ENCODE results near the gene GPR68. TPM values are rescaled to one million over a fixed set of nuclear protein-coding genes. Genes with fewer than 3 reads are reported as not detected.
"Not testable (repeated sequence)": the region's sequence is repeated elsewhere in the genome, so short reads cannot be mapped to it uniquely, and the experiment has no call there.

The GPR68 gene
- total RNA-seq, 1 donor from 2014 or later = 6.0 TPM

DNA sequence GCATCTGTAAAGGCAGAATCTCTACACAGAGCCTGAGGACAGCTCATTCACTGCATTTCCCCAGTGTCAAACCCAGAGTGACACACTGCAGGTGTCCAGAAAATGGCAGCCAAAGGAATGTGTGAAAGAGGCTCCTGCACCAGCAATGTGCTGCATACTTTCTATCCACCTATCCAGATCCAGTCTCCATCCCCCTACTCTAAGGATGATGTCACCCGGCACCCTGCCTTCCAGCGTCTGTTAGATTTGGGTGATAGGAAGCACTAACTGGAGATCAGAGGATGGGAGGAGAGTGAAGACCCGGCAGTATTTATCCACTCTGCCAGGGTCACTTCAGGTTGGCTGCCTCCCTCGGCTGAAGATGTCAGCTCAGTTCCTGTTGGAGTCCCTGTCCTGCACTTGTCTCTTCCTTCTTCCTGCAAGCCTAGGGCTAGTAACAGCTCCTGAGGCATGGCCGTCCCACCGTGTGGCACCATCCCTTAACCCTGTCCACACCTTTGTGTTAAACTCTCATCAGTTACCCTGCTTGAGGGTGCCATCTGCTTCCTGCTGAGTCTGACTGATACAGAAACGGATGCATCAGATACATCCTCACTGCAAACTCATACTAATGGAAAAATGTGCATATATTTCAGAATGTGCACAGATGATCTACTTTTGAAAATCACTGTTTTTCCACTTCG is 13.0 kb upstream of the GPR68 start:
- no peaks in the 10 kb centered on the region for H3K27me3 Mint-ChIP-seq (ENCODE audit: low read depth)
- peaks cover 4% of the 10 kb centered on the region for H3K9me3 Mint-ChIP-seq
- intact Hi-C loops (cut with micrococcal nuclease) = no loop called here
- H3K27ac Mint-ChIP-seq = peak overlapping the region; percentile 54
- H3K36me3 Mint-ChIP-seq (ENCODE audit: low read depth) = peaks cover 6% of the 10 kb centered on the region
- H3K4me3 Mint-ChIP-seq (ENCODE audit: low read depth) = no peak overlapping the region
- no peak for DNase-seq (ENCODE audit: low spot score)
- H3K4me1 Mint-ChIP-seq (ENCODE audit: low read depth) = peaks cover 50% of the 10 kb centered on the region

- Mint-ChIP-seq H3K9me3 (peaks cover 4% of the 10 kb centered on the region), H3K4me3 (ENCODE audit: low read depth) (no peak overlapping the region), H3K27ac (no peak overlapping the region), H3K36me3 (ENCODE audit: low read depth) (peaks cover 11% of the 10 kb centered on the region), H3K4me1 (ENCODE audit: low read depth) (peaks cover 56% of the 10 kb centered on the region), H3K27me3 (ENCODE audit: low read depth) (no peaks in the 10 kb centered on the region)
- intact Hi-C loops (cut with micrococcal nuclease) = no loop called here
- no peak for DNase-seq (ENCODE audit: low spot score)
Measured at GRCh38 chr14:91256661-91257060, 12.2 kb upstream of the GPR68 start.

- Mint-ChIP-seq H3K4me3 (ENCODE audit: low read depth) (peak overlapping the region; percentile 68), H3K27me3 (ENCODE audit: low read depth) (no peaks in the 10 kb centered on the region), H3K36me3 (ENCODE audit: low read depth) (peaks cover 18% of the 10 kb centered on the region), H3K27ac (peak overlapping the region; percentile 65), H3K4me1 (ENCODE audit: low read depth) (peaks cover 60% of the 10 kb centered on the region), H3K9me3 (no peaks in the 10 kb centered on the region)
- intact Hi-C loops (cut with micrococcal nuclease) = no loop called here
- DNase-seq (ENCODE audit: low spot score) = no peak
Measured at GRCh38 chr14:91255026-91255695, 10.7 kb upstream of the GPR68 start.

GRCh38 chr14:91254461-91254860 is 10.0 kb upstream of the GPR68 start:
- no peaks in the 10 kb centered on the region for H3K27me3 Mint-ChIP-seq (ENCODE audit: low read depth)
- peak overlapping the region; percentile 68 for H3K4me3 Mint-ChIP-seq (ENCODE audit: low read depth)
- H3K4me1 Mint-ChIP-seq (ENCODE audit: low read depth) = peaks cover 63% of the 10 kb centered on the region
- DNase-seq (ENCODE audit: low spot score) = peak; percentile 30
- no peaks in the 10 kb centered on the region for H3K9me3 Mint-ChIP-seq
- peak overlapping the region; percentile 65 for H3K27ac Mint-ChIP-seq
- peaks cover 25% of the 10 kb centered on the region for H3K36me3 Mint-ChIP-seq (ENCODE audit: low read depth)
- intact Hi-C loops (cut with micrococcal nuclease) = loop anchor here (5.0 kb wide), 2 partner anchors 48 to 163 kb away; partner anchors contain the start of gene CCDC88C

DNA sequence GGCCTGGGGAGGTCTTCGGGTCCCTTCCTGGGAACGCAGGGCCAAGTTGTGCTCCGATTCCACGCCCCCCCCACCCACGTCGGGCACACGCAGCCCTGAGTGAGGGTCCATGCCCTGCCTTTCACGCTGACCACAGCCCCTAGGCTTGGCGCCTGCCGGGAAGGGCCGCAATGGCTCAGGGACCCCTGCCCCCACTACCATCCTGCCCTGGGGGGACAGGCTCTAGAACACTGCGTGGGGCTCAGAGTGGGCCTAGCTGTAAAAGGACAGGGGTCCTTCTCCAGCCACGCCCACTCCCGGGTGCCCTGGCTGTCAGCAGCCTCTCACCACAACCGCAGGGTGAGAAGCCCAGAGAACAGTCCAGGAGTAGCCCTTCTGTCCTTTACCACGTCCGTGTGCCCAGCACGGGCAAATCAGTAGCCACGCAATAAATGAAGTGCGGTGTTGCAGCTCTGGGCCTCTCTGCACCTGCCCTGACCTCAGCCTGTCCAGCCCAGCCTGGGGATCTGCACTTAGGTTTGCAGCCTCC is 9.4 kb upstream of the GPR68 start:
- Mint-ChIP-seq H3K4me1 (ENCODE audit: low read depth) (peaks cover 64% of the 10 kb centered on the region), H3K36me3 (ENCODE audit: low read depth) (peaks cover 28% of the 10 kb centered on the region), H3K4me3 (ENCODE audit: low read depth) (peak overlapping the region; percentile 68), H3K27me3 (ENCODE audit: low read depth) (no peaks in the 10 kb centered on the region), H3K9me3 (no peaks in the 10 kb centered on the region), H3K27ac (peak overlapping the region; percentile 65)
- no peak for DNase-seq (ENCODE audit: low spot score)
- intact Hi-C loops (cut with micrococcal nuclease) = loop anchor here (1.0 to 5.0 kb wide), 3 partner anchors 11 to 163 kb away; partner anchors contain the start of gene CCDC88C

GRCh38 chr14:91252871-91253794 is 8.6 kb upstream of the GPR68 start:
- peak; percentile 46 for DNase-seq (ENCODE audit: low spot score)
- no peaks in the 10 kb centered on the region for H3K27me3 Mint-ChIP-seq (ENCODE audit: low read depth)
- H3K27ac Mint-ChIP-seq = peak overlapping the region; percentile 51
- peak overlapping the region; percentile 43 for H3K4me3 Mint-ChIP-seq (ENCODE audit: low read depth)
- H3K36me3 Mint-ChIP-seq (ENCODE audit: low read depth) = peaks cover 34% of the 10 kb centered on the region
- no peaks in the 10 kb centered on the region for H3K9me3 Mint-ChIP-seq
- peaks cover 68% of the 10 kb centered on the region for H3K4me1 Mint-ChIP-seq (ENCODE audit: low read depth)
- intact Hi-C loops (cut with micrococcal nuclease) = loop anchor here (1.0 to 5.0 kb wide), 3 partner anchors 10 to 164 kb away; partner anchors contain the start of gene CCDC88C

GRCh38 chr14:91250912-91251311 is 6.4 kb upstream of the GPR68 start:
- H3K4me3 Mint-ChIP-seq (ENCODE audit: low read depth) = no peak overlapping the region

GRCh38 chr14:91249841-91250616 is 5.5 kb upstream of the GPR68 start:
- H3K27ac Mint-ChIP-seq = peak overlapping the region; percentile 92
- H3K9me3 Mint-ChIP-seq = peaks cover 5% of the 10 kb centered on the region
- H3K36me3 Mint-ChIP-seq (ENCODE audit: low read depth) = peaks cover 52% of the 10 kb centered on the region
- H3K4me3 Mint-ChIP-seq (ENCODE audit: low read depth) = peak overlapping the region; percentile 23
- DNase-seq (ENCODE audit: low spot score) = peak; percentile 55
- no peaks in the 10 kb centered on the region for H3K27me3 Mint-ChIP-seq (ENCODE audit: low read depth)
- intact Hi-C loops (cut with micrococcal nuclease) = loop anchor here (5.0 to 10.0 kb wide), 5 partner anchors 52 to 865 kb away; partner anchors contain the start of gene CCDC88C
- H3K4me1 Mint-ChIP-seq (ENCODE audit: low read depth) = peaks cover 68% of the 10 kb centered on the region

More at GRCh38 chr14:91250912-91251311, 6.4 kb upstream of the GPR68 start:
- Mint-ChIP-seq H3K4me1 (ENCODE audit: low read depth) (peaks cover 68% of the 10 kb centered on the region), H3K27ac (peak overlapping the region; percentile 92), H3K27me3 (ENCODE audit: low read depth) (no peaks in the 10 kb centered on the region), H3K36me3 (ENCODE audit: low read depth) (peaks cover 51% of the 10 kb centered on the region), H3K9me3 (peaks cover 5% of the 10 kb centered on the region)
- DNase-seq (ENCODE audit: low spot score) = no peak
- intact Hi-C loops (cut with micrococcal nuclease) = loop anchor here (5.0 kb wide), 2 partner anchors 51 to 166 kb away; partner anchors contain the start of gene CCDC88C

DNA sequence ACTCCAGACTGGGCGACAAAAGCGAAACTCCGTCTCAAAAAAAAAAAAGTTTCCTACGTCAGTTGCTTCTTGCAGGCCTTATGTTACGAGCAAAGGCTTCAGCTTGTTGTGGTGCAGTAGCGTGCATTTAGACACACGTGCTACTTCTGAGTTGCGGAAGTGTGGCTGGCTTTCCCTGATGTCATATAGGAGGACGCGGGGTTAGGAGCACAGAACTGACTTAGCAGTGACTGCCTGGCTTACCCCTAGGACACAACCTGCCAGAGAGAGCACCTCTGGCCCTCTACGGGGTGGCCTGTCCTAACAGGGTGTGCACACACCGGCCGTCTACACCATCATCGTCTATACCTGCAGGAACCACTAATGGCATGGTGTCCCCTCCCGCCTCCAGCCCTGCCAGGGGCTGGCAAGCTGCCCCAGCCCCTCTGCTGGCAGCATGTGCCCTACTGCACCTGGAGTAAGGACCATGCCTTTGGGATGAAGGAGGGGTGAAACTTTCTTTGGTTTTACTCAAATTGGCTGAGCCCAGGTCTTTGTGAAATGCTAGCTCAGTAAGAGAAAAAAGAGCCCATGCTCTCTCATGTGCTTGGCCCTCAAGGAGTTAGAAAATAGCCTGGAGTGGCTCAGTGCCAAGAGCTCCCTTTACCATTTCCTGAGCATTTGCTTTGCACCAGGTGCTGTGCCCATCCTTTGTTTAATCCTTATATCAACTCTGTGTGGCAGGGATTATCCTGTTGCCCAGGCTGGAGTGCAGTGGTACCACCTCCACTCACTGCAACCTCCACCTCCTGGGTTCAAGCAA is 1.7 kb upstream of the GPR68 start:
- H3K36me3 Mint-ChIP-seq (ENCODE audit: low read depth) = peaks cover 63% of the 10 kb centered on the region
- intact Hi-C loops (cut with micrococcal nuclease) = loop anchor here (2.0 to 10.0 kb wide), 5 partner anchors 15 to 861 kb away; no protein-coding TSS in a partner anchor
- peaks cover 5% of the 10 kb centered on the region for H3K9me3 Mint-ChIP-seq
- no peaks in the 10 kb centered on the region for H3K27me3 Mint-ChIP-seq (ENCODE audit: low read depth)
- peak overlapping the region; percentile 84 for H3K27ac Mint-ChIP-seq
- DNase-seq (ENCODE audit: low spot score) = peak; percentile 85
- H3K4me1 Mint-ChIP-seq (ENCODE audit: low read depth) = peaks cover 81% of the 10 kb centered on the region
- peak overlapping the region; percentile 53 for H3K4me3 Mint-ChIP-seq (ENCODE audit: low read depth)

DNA sequence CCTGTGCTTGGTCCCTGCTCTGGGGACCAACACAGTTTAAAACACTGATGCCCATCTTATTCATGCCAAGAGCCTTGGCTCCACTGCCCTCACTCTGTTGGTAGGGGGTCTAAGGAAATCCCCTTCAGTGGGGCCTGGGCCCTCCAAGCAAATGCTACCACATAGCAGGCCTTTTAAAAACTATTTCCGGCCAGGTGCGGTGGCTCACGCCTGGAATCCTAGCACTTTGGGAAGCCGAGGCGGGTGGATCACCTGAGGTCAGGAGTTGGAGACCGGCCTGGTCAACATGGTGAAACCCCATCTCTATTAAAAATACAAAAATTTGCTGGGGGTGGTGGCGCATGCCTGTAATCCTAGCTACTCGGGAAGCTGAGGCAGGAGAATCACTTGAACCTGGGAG is 1.1 kb upstream of the GPR68 start:
- peaks cover 81% of the 10 kb centered on the region for H3K4me1 Mint-ChIP-seq (ENCODE audit: low read depth)
- peak overlapping the region; percentile 84 for H3K27ac Mint-ChIP-seq
- H3K36me3 Mint-ChIP-seq (ENCODE audit: low read depth) = peaks cover 60% of the 10 kb centered on the region
- DNase-seq (ENCODE audit: low spot score); H3K27me3 Mint-ChIP-seq (ENCODE audit: low read depth); H3K9me3 Mint-ChIP-seq: not testable (repeated sequence)
- intact Hi-C loops (cut with micrococcal nuclease) = loop anchor here (2.0 to 10.0 kb wide), 5 partner anchors 15 to 861 kb away; no protein-coding TSS in a partner anchor
- peak overlapping the region; percentile 53 for H3K4me3 Mint-ChIP-seq (ENCODE audit: low read depth)

GRCh38 chr14:91245029-91245428 is 525 bp upstream of the GPR68 start:
- H3K4me3 Mint-ChIP-seq (ENCODE audit: low read depth) = peak overlapping the region; percentile 84
- peaks cover 78% of the 10 kb centered on the region for H3K4me1 Mint-ChIP-seq (ENCODE audit: low read depth)
- peaks cover 5% of the 10 kb centered on the region for H3K9me3 Mint-ChIP-seq
- peak; percentile 65 for DNase-seq (ENCODE audit: low spot score)
- H3K27me3 Mint-ChIP-seq (ENCODE audit: low read depth) = no peaks in the 10 kb centered on the region
- H3K36me3 Mint-ChIP-seq (ENCODE audit: low read depth) = peaks cover 58% of the 10 kb centered on the region
- peak overlapping the region; percentile 84 for H3K27ac Mint-ChIP-seq
- intact Hi-C loops (cut with micrococcal nuclease) = loop anchor here (5.0 to 10.0 kb wide), 3 partner anchors 53 to 860 kb away; no protein-coding TSS in a partner anchor
